Progenitor cell of endocrine pancreas (in vitro differentiated cells): Measurements from ENCODE around the gene CAMK1D. TPM values are rescaled to one million over a fixed set of nuclear protein-coding genes. Genes with fewer than 3 reads are reported as not detected.
"Not testable (repeated sequence)": the region's sequence is repeated elsewhere in the genome, so short reads cannot be mapped to it uniquely, and the experiment has no call there.

Experiments used
- DNase-seq: peaks from one replicate; pipeline ENCODE4 v3.0.0; 2021; ENCODE audit warnings: low spot score; ENCODE audit not compliant: unreplicated experiment
- H3K27ac Mint-ChIP-seq: 2 replicates; pipeline ENCODE4 v1.8.0; 2021; ENCODE audit warnings: mild to moderate bottlenecking, moderate library complexity, mixed read lengths
- H3K27me3 Mint-ChIP-seq: 2 replicates; pipeline ENCODE4 v1.8.0; 2021; ENCODE audit warnings: mixed read lengths
- H3K36me3 Mint-ChIP-seq: 2 replicates; pipeline ENCODE4 v1.8.0; 2022; ENCODE audit warnings: mixed read lengths; ENCODE audit not compliant: insufficient read depth
- H3K4me1 Mint-ChIP-seq: 2 replicates; pipeline ENCODE4 v1.8.0; 2021; ENCODE audit warnings: low read depth, mixed read lengths
- H3K4me3 Mint-ChIP-seq: 2 replicates; pipeline ENCODE4 v1.8.0; 2021; ENCODE audit warnings: low read depth, mild to moderate bottlenecking, moderate library complexity, mixed read lengths
- H3K9me3 Mint-ChIP-seq: 2 replicates; pipeline ENCODE4 v1.8.0; 2021; ENCODE audit warnings: low read depth, mixed read lengths
- CTCF ChIP-seq: fragments of 200-600 bp; sonication (generic); IDR thresholded peaks from one replicate; pipeline ENCODE4 v1.5.0; 2021; ENCODE audit warnings: antibody characterized with exemption, mild to moderate bottlenecking; ENCODE audit not compliant: unreplicated experiment
- total RNA-seq: library from RNA; stranded (reverse); gene quantifications from 2 replicates; pipeline ENCODE4 v1.2.1, GENCODE V29; 2021

CAMK1D gene
- total RNA-seq, 1 donor from 2014 or later: 10.8 TPM

DNA sequence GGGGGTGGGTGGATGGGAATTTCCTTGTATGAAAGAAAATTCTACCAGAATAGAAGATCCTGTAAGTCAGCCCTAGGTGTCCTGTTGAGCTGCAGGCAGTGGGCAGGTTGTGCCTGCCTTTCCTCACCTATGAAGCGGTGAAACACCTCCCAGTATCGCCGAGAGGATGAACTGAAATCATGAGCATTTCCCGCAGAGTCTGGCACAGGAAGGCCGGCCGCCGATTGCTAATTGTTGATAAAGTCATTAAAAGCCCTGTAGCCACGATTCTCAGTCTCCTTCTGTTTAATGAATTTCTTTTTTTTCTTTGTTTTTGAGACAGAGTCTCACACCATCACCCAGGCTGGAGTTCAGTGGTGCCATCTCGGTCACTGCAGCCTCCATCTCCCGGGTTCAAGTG, 142.1 kb downstream of the CAMK1D start:
- Mint-ChIP-seq H3K4me3 (no peak overlapping the region), H3K36me3 (no peaks in the 10 kb centered on the region), H3K9me3 (no peaks in the 10 kb centered on the region), H3K4me1 (peaks cover 11% of the 10 kb centered on the region), H3K27me3 (peaks cover 11% of the 10 kb centered on the region), H3K27ac (no peak overlapping the region)
- DNase-seq: no peak
- TF ChIP-seq CTCF: no peak

GRCh38 chr10:12492016-12492415, 142.7 kb downstream of the CAMK1D start:
- H3K9me3 Mint-ChIP-seq: no peaks in the 10 kb centered on the region
- no peak for DNase-seq
- no peak for TF ChIP-seq CTCF
- peaks cover 11% of the 10 kb centered on the region for H3K4me1 Mint-ChIP-seq
- H3K36me3 Mint-ChIP-seq: no peaks in the 10 kb centered on the region
- peaks cover 11% of the 10 kb centered on the region for H3K27me3 Mint-ChIP-seq
- H3K27ac Mint-ChIP-seq: no peak overlapping the region
- no peak overlapping the region for H3K4me3 Mint-ChIP-seq

DNA sequence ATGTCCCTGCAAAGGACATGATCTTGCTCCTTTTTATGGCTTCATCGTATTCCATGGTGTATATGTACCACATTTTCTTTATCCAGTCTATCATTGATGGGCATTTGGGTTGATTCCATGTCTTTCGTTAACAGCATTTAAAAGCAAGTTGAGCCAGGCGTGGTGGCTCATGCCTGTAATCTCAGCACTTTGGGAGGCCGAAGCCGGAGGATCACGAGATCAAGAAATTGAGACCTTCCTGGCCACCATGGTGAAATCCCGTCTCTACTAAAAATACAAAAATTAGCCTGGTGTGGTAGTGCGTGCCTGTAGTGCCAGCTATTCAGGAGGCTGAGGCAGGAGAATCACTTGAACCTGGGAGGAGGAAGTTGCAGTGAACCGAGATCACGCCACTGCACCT, 147.7 kb downstream of the CAMK1D start:
- H3K36me3 Mint-ChIP-seq, DNase-seq: not testable (repeated sequence)
- peaks cover 18% of the 10 kb centered on the region for H3K4me1 Mint-ChIP-seq

GRCh38 chr10:12499076-12499986, 150.0 kb downstream of the CAMK1D start:
- DNase-seq: no peak
- no peaks in the 10 kb centered on the region for H3K9me3 Mint-ChIP-seq
- H3K27me3 Mint-ChIP-seq: no peaks in the 10 kb centered on the region
- H3K27ac Mint-ChIP-seq: no peak overlapping the region
- peaks cover 25% of the 10 kb centered on the region for H3K4me1 Mint-ChIP-seq
- H3K36me3 Mint-ChIP-seq: no peaks in the 10 kb centered on the region
- TF ChIP-seq CTCF: no peak
- no peak overlapping the region for H3K4me3 Mint-ChIP-seq

More for the DNA sequence above, 147.7 kb downstream of the CAMK1D start:
- H3K27ac Mint-ChIP-seq, H3K27me3 Mint-ChIP-seq, H3K9me3 Mint-ChIP-seq, H3K4me3 Mint-ChIP-seq: not testable (repeated sequence)

DNA sequence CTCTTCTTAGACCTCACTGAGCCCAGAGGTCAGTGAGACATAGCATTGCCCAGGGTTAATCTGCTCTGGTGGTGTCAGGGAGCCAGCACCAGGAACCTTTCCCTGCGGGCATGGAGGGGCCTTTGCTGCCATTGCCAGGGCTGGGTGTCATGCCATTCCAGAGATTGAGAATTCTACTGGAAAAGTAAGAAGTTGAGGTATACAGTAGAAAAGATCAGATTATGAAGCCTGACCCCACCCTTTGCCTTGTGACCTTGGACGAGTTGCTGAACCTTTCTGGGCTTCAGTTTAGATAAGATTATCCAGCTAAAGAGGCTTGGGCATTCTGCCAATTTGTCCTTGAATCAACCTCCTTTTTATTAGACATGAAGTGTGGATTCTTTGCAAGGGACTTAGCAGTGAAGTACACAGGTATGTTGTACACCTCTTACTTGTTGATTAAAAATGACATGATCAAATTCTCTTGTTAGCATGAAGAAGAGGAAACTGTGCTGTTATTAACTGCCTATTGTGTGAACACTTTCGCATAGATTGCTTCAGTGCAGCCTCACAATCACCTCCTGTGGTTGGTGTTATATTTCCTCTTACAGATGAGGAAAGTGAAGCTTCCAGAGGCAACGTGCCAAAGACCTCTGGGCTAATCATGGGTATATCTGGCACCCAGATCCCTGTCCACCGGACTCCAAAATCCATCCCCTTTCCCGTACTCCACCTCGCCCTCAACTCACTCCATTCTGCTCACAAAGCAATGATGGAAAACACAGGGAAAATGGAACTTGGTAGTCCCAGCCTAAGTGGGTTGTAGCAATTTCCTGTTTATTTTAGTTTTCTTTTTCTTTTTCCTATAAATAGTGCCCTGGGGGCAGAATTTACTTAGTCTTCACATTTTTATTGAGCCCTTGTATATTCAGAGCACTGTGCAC, 151.3 kb downstream of the CAMK1D start:
- no peaks in the 10 kb centered on the region for H3K9me3 Mint-ChIP-seq
- peak overlapping the region; percentile 74 for H3K27ac Mint-ChIP-seq
- H3K4me3 Mint-ChIP-seq: no peak overlapping the region

More for the DNA sequence above, 151.3 kb downstream of the CAMK1D start:
- H3K27me3 Mint-ChIP-seq: peaks cover 6% of the 10 kb centered on the region
- no peak for DNase-seq
- H3K36me3 Mint-ChIP-seq: no peaks in the 10 kb centered on the region
- no peak for TF ChIP-seq CTCF
- peaks cover 25% of the 10 kb centered on the region for H3K4me1 Mint-ChIP-seq
